Body of pancreas (tissue), 4 donors: Measurements from ENCODE around the gene IL20. TPM values are rescaled to one million over a fixed set of nuclear protein-coding genes. Genes with fewer than 3 reads are reported as not detected.

Experiments used
- ATAC-seq: fragments of 150-250 bp; one replicate; pipeline ENCODE4 v1.9.1; 2016
- DNase-seq, 4 donors: peaks; one replicate each; pipeline ENCODE4 v3.0.0-alpha.2; 2019
- H3K27ac ChIP-seq, 4 donors: fragments of 200-600 bp; sonication (generic); 1 replicate in 3 of 4; 2 replicates in 1 of 4; pipeline versions ENCODE4 v1.5.1 to v1.6.1; 2016 to 2019; ENCODE audit warnings: mild to moderate bottlenecking in 1 of 4, mixed read lengths in 1 of 4, moderate library complexity in 1 of 4
- H3K27me3 ChIP-seq, 2 donors: fragments of 200-600 bp; sonication (generic); one replicate each; pipeline ENCODE4 v1.6.0; 2016; ENCODE audit warnings: mild to moderate bottlenecking in 1 of 2
- H3K36me3 ChIP-seq, 2 donors: fragments of 200-600 bp; sonication (generic); replicated peaks in 1 of 2; 2 replicates each; pipeline ENCODE4 v1.5.1; 2016; ENCODE audit warnings: low read depth in 2 of 2; ENCODE audit not compliant: insufficient read depth in 1 of 2
- H3K4me1 ChIP-seq: fragments of 200-600 bp; sonication (generic); one replicate; pipeline ENCODE4 v1.6.0; 2016
- H3K4me3 ChIP-seq, 2 donors: fragments of 200-600 bp; sonication (generic); 1 replicate in 1 of 2; 2 replicates in 1 of 2; pipeline ENCODE4 v1.5.1; 2016 to 2019
- H3K9me3 ChIP-seq, 3 donors: fragments of 200-600 bp; sonication (generic); 1 replicate in 2 of 3; 2 replicates in 1 of 3; pipeline ENCODE4 v1.5.1; 2016
- POLR2A ChIP-seq, 3 donors: fragments of 450-650 bp; IDR thresholded peaks; one replicate each; pipeline ENCODE4 v1.6.1; 2016; ENCODE audit warnings: antibody characterized with exemption in 3 of 3, mild to moderate bottlenecking in 2 of 3
- WGBS, 2 donors: methylation state at CpG; one replicate each; pipeline ENCODE4 v1.1.5; 2017; 5-methylcytosine and 5-hydroxymethylcytosine counted together
- intact Hi-C: fragments of 100-400 bp; cut with DNase I; formaldehyde crosslinking; loops from one replicate; pipeline ENCODE4 v1.15.1; 2023
- total RNA-seq, 2 donors: library from RNA; depleted of rRNA; stranded (reverse); fragments of >200 nt; gene quantifications; one replicate each; pipeline ENCODE4 v1.1.0, GENCODE V29; 2016
- TF ChIP-seq, protein P1 (sequence below), 7 experiments: fragments of 450-650 bp in 4 of 7; fragments of 200-600 bp in 3 of 7; sonication (generic) in 3 of 7; IDR thresholded peaks; one replicate each; pipeline ENCODE4 v1.5.1; 2016 to 2019; ENCODE audit warnings: antibody characterized with exemption in 7 of 7

The IL20 gene
- total RNA-seq, 2 donors from 2014 or later: not detected

DNA sequence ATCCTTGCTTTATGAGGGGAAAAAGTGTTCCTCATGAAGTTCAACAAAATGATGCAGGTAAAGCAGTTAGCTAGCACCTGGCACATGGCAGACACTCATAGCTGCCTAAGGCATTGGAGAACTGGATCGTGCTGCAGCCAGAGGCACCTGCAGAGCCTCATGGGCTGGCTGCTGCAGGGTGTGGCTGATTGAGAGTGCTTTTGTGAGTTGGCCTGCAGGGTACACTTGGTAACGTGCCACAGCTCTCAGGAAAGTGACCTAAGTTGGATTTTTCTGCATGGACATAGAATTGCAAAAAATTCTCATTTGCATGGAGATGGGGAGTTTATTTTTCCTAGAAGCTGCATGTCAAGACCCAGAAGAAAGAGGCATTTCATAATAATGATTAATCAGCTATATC lies 31.6 kb upstream of the IL20 start:
- H3K27me3 ChIP-seq: no peaks in the 10 kb centered on the region
- TF ChIP-seq, protein P1, sequence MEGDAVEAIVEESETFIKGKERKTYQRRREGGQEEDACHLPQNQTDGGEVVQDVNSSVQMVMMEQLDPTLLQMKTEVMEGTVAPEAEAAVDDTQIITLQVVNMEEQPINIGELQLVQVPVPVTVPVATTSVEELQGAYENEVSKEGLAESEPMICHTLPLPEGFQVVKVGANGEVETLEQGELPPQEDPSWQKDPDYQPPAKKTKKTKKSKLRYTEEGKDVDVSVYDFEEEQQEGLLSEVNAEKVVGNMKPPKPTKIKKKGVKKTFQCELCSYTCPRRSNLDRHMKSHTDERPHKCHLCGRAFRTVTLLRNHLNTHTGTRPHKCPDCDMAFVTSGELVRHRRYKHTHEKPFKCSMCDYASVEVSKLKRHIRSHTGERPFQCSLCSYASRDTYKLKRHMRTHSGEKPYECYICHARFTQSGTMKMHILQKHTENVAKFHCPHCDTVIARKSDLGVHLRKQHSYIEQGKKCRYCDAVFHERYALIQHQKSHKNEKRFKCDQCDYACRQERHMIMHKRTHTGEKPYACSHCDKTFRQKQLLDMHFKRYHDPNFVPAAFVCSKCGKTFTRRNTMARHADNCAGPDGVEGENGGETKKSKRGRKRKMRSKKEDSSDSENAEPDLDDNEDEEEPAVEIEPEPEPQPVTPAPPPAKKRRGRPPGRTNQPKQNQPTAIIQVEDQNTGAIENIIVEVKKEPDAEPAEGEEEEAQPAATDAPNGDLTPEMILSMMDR (IDR thresholded peaks at IDR 0.05): no peak
- no peak for TF ChIP-seq POLR2A (IDR thresholded peaks at IDR 0.05)
- H3K4me1 ChIP-seq: no peaks in the 10 kb centered on the region
- no peaks in the 10 kb centered on the region for H3K9me3 ChIP-seq
- WGBS, 2 donors: 52 to 72% methylated on average over 2 of the region's 2 CpGs
- no peak overlapping the region for H3K4me3 ChIP-seq
- intact Hi-C loops: no loop called here
- ATAC-seq: no peak
- no peaks in the 10 kb centered on the region for H3K36me3 ChIP-seq
- no peak overlapping the region for H3K27ac ChIP-seq
- no peak for DNase-seq

GRCh38 chr1:206834217-206834616 lies 31.2 kb upstream of the IL20 start:
- intact Hi-C loops: no loop called here
- TF ChIP-seq POLR2A (IDR thresholded peaks at IDR 0.05): no peak
- TF ChIP-seq, protein P1 (IDR thresholded peaks at IDR 0.05): no peak
- no peak for DNase-seq
- H3K4me1 ChIP-seq: no peaks in the 10 kb centered on the region
- H3K27me3 ChIP-seq: no peaks in the 10 kb centered on the region
- 81 to 84% methylated on average over 4 to 6 of the region's 6 CpGs for WGBS, 2 donors
- no peak for ATAC-seq
- no peak overlapping the region for H3K4me3 ChIP-seq
- no peaks in the 10 kb centered on the region for H3K9me3 ChIP-seq
- no peaks in the 10 kb centered on the region for H3K36me3 ChIP-seq
- no peak overlapping the region for H3K27ac ChIP-seq

- DNase-seq (peak in 1 of 4 donors; percentile 51), ATAC-seq (no peak)
- Histone ChIP-seq H3K9me3 (no peaks in the 10 kb centered on the region), H3K36me3 (no peaks in the 10 kb centered on the region), H3K27ac (no peak overlapping the region), H3K27me3 (no peaks in the 10 kb centered on the region), H3K4me1 (no peaks in the 10 kb centered on the region), H3K4me3 (no peak overlapping the region)
- intact Hi-C loops: no loop called here
- WGBS, 2 donors: 66 to 69% methylated on average over 3 of the region's 3 CpGs
- TF ChIP-seq POLR2A (IDR thresholded peaks at IDR 0.05): no peak
- TF ChIP-seq, protein P1 (IDR thresholded peaks at IDR 0.05): no peak
These were observed 30.7 kb upstream of the IL20 start for GRCh38 chr1:206834711-206835110.

DNA sequence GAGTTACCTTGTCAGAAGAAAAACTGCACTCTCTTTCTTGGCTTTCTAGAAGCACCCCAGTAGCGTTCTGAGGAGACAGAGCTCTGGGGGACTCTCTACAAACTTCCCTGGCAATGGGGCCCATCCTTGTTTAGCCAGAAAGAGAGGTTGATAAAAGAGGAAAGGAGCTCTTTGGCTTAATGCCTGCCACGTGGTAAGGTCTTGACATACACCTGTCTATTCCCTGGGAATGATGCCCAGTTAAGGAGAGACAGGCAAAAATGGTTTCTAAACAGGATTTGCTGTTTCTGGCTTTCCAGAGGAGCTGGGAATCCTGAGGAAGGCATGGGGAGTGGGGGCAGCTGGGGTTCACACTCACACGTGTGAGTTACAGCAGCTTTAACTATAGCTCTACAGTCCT lies 30.2 kb upstream of the IL20 start:
- Histone ChIP-seq H3K36me3 (no peaks in the 10 kb centered on the region), H3K4me3 (no peak overlapping the region), H3K27me3 (no peaks in the 10 kb centered on the region), H3K27ac (no peak overlapping the region), H3K9me3 (no peaks in the 10 kb centered on the region), H3K4me1 (no peaks in the 10 kb centered on the region)
- intact Hi-C loops: no loop called here
- TF ChIP-seq POLR2A (IDR thresholded peaks at IDR 0.05): no peak
- TF ChIP-seq, protein P1 (IDR thresholded peaks at IDR 0.05): no peak
- WGBS, 2 donors: 39 to 59% methylated on average over 3 of the region's 3 CpGs
- no peak for DNase-seq
- ATAC-seq: no peak

DNA sequence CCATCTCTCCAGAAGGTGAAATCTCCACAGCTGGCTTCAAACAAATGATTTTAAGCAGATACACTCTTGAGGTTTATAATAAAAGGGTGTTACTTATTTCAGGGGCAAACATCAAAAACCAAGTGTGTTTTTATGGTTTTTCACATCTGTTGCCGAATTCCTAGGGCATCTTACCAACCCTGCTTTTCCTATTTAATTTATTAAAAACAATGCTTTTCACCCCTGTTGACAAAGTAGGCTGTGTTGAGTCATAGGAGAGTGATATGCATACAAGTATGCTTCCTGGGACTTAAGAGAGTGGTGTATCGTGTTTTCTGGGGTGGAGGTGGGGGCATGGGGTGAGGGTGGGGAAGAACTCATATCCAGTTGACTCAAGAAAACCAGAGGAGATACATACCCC lies 29.3 kb upstream of the IL20 start:
- no peaks in the 10 kb centered on the region for H3K36me3 ChIP-seq

More for the DNA sequence above, 29.3 kb upstream of the IL20 start:
- H3K4me3 ChIP-seq: no peak overlapping the region
- intact Hi-C loops: no loop called here
- no peaks in the 10 kb centered on the region for H3K27me3 ChIP-seq
- ATAC-seq: no peak
- no peak overlapping the region for H3K27ac ChIP-seq
- no peaks in the 10 kb centered on the region for H3K9me3 ChIP-seq
- 64 to 78% methylated on average over 2 of the region's 2 CpGs for WGBS, 2 donors
- no peak for DNase-seq
- H3K4me1 ChIP-seq: no peaks in the 10 kb centered on the region
- TF ChIP-seq POLR2A (IDR thresholded peaks at IDR 0.05): no peak
- TF ChIP-seq, protein P1 (IDR thresholded peaks at IDR 0.05): no peak
